GM12878 (cell line): Measurements from ENCODE around the gene NME7. TPM values are rescaled to one million over a fixed set of nuclear protein-coding genes. Genes with fewer than 3 reads are reported as not detected.
A peak's percentile ranks its signal among the peaks of the same experiment; 100 is the strongest.

Source experiments
- ATAC-seq: fragments of 200-7000 bp; cut with Tn5 transposase; 3 replicates; pipeline ENCODE4 v1.9.1; 2020; ENCODE audit warnings: mild to moderate bottlenecking, moderate library complexity
- BruUV-seq: library from RNA; stranded (reverse); fragments of 400-500 nt; replicated peaks from 2 replicates; lab custom pipeline; 2021; lab: Mats Ljungman, UMichigan
- CTCF ChIA-PET: fragments of 300-600 bp; sonication (Branson Sonifier 250); formaldehyde crosslinking; extraction: SDS; loops from one replicate; lab custom pipeline; 2021; ENCODE audit warnings: inconsistent platforms; lab: Yijun Ruan, JAX
- POLR2A ChIA-PET: fragments of 350-600 bp; formaldehyde crosslinking; extraction: SDS; loops from one replicate; lab custom pipeline; 2021; ENCODE audit warnings: inconsistent platforms; lab: Charles Lee
- RAD21 ChIA-PET: fragments of 300-600 bp; sonication (Branson Sonifier 250); formaldehyde crosslinking; loops from one replicate; lab custom pipeline; 2023; ENCODE audit warnings: antibody characterized with exemption; ENCODE audit not compliant: unreplicated experiment; lab: Charles Lee
- SMC1A ChIA-PET: fragments of 300-600 bp; sonication (Branson Sonifier 250); formaldehyde crosslinking; loops from one replicate; lab custom pipeline; 2023; ENCODE audit not compliant: unreplicated experiment, uncharacterized antibody; lab: Charles Lee
- DNase-seq: peaks from one replicate; pipeline ENCODE4 v3.0.0-alpha.2; 2011; ENCODE audit warnings: low read depth, low spot score
- FAIRE-seq: peaks from 3 replicates; lab custom pipeline; 2011; peaks lifted over from hg19 to GRCh38; lab: Jason Lieb, UNC
- H2AFZ ChIP-seq: 2 replicates; pipeline ENCODE4 v1.6.0; 2011; ENCODE audit warnings: low read depth, low read length, control low read depth; ENCODE audit not compliant: control insufficient read depth
- H3K27ac ChIP-seq: 2 replicates; pipeline ENCODE4 v1.5.1; 2011; ENCODE audit warnings: control low read depth; ENCODE audit not compliant: control insufficient read depth, insufficient read depth
- H3K27me3 ChIP-seq, 2 experiments: replicated peaks in 1 of 2; 2 replicates each; pipeline versions ENCODE4 v1.6.0 to v1.6.1; 2011; ENCODE audit warnings: low read length in 1 of 2; ENCODE audit not compliant: control insufficient read depth in 2 of 2, insufficient read depth in 2 of 2
- H3K36me3 ChIP-seq, 2 experiments: 2 replicates each; pipeline ENCODE4 v1.5.1; 2011; ENCODE audit warnings: low read length in 1 of 2; ENCODE audit not compliant: control insufficient read depth in 2 of 2, insufficient read depth in 2 of 2
- H3K4me1 ChIP-seq: 2 replicates; pipeline ENCODE4 v1.6.1; 2011; ENCODE audit warnings: mild to moderate bottlenecking, low read length, moderate library complexity, mixed read lengths; ENCODE audit not compliant: control insufficient read depth, insufficient read depth
- H3K4me2 ChIP-seq: 2 replicates; pipeline ENCODE4 v1.6.0; 2011; ENCODE audit warnings: control low read depth; ENCODE audit not compliant: control insufficient read depth, insufficient read depth
- H3K4me3 ChIP-seq: fragments of 200-600 bp; sonication (generic); 2 replicates; pipeline ENCODE4 v1.5.1; 2016
- H3K79me2 ChIP-seq: 2 replicates; pipeline ENCODE4 v1.6.0; 2011; ENCODE audit warnings: low read length; ENCODE audit not compliant: control insufficient read depth, insufficient read depth
- H3K9ac ChIP-seq: 2 replicates; pipeline ENCODE4 v1.8.0; 2011; ENCODE audit warnings: low read length, control low read depth, mixed read lengths; ENCODE audit not compliant: control insufficient read depth, insufficient read depth
- H3K9me3 ChIP-seq: replicated peaks from 3 replicates; pipeline ENCODE4 v1.5.1; 2011; ENCODE audit warnings: mild to moderate bottlenecking, low read length; ENCODE audit not compliant: control insufficient read depth, insufficient read depth
- H4K20me1 ChIP-seq: 2 replicates; pipeline ENCODE4 v1.6.0; 2011; ENCODE audit not compliant: control insufficient read depth, insufficient read depth
- CHD2 ChIP-seq: IDR thresholded peaks from 2 replicates; pipeline ENCODE4 v1.6.1; 2011; ENCODE audit warnings: low read depth, low read length, improper control_type of control experiment, borderline replicate concordance
- MTA3 ChIP-seq: IDR thresholded peaks from 2 replicates; pipeline ENCODE4 v1.6.1; 2012; ENCODE audit warnings: low read length, inconsistent platforms, borderline replicate concordance
- NFYA ChIP-seq: IDR thresholded peaks from 2 replicates; pipeline ENCODE4 v1.6.1; 2011; ENCODE audit warnings: low read depth, mild to moderate bottlenecking, low read length, improper control_type of control experiment, borderline replicate concordance
- PML ChIP-seq: IDR thresholded peaks from 2 replicates; pipeline ENCODE4 v1.6.1; 2012; ENCODE audit warnings: low read length, inconsistent platforms
- RAD51 ChIP-seq: fragments of 450-650 bp; IDR thresholded peaks from 2 replicates; pipeline ENCODE4 v1.6.1; 2016; ENCODE audit warnings: moderate library complexity, mild to moderate bottlenecking, inconsistent platforms
- RELB ChIP-seq: fragments of 450-650 bp; IDR thresholded peaks from 2 replicates; pipeline ENCODE4 v1.6.1; 2017; ENCODE audit warnings: low read depth, mild to moderate bottlenecking, moderate library complexity
- RUNX3 ChIP-seq: IDR thresholded peaks from 2 replicates; pipeline ENCODE4 v1.6.1; 2012; ENCODE audit warnings: low read length, inconsistent platforms
- SRF ChIP-seq, 2 experiments: IDR thresholded peaks; 2 replicates each; pipeline ENCODE4 v1.6.1; 2011; ENCODE audit warnings: low read depth in 2 of 2, low read length in 2 of 2, mild to moderate bottlenecking in 1 of 2, moderate library complexity in 1 of 2
- TCF12 ChIP-seq: IDR thresholded peaks from 2 replicates; pipeline ENCODE4 v1.6.1; 2011; ENCODE audit warnings: low read depth, mild to moderate bottlenecking, low read length
- YBX1 ChIP-seq: fragments of 450-650 bp; IDR thresholded peaks from 2 replicates; pipeline ENCODE4 v1.6.1; 2016; ENCODE audit warnings: antibody characterized with exemption
- ZBTB33 ChIP-seq: fragments of 450-650 bp; IDR thresholded peaks from 2 replicates; pipeline ENCODE4 v1.6.1; 2017; ENCODE audit warnings: mild to moderate bottlenecking
- WGBS: methylation state at CpG from one replicate; pipeline ENCODE4 v1.1.6; 2016; ENCODE audit warnings: low lambda C conversion rate; ENCODE audit not compliant: insufficient replicate concordance, insufficient coverage; ENCODE audit errors: missing lambda C conversion rate; 5-methylcytosine and 5-hydroxymethylcytosine counted together
- in situ Hi-C: fragments of 300-500 bp; cut with MboI; formaldehyde crosslinking; loops from 9 replicates; pipeline ENCODE4 v1.14.3; 2018; ENCODE audit warnings: mixed read lengths
- intact Hi-C: fragments of 100-400 bp; cut with micrococcal nuclease; formaldehyde crosslinking; loops from one replicate; pipeline ENCODE4 v1.14.2; 2022; ENCODE audit not compliant: unreplicated experiment
- polyA plus RNA-seq, 11 experiments: library from polyadenylated mRNA; depleted of rRNA in 4 of 11; unstranded in 6 of 11; stranded (reverse) in 5 of 11; fragments of >200 nt; fragmentation: Nextera tagmentation in 4 of 11; fragmentation: Illumina TruSeq in 1 of 11; extraction: Ambion mirVana in 4 of 11; extraction: Trizol in 1 of 11; gene quantifications; 1 replicate in 1 of 11; 2 replicates in 10 of 11; pipeline versions ENCODE4 v1.2.1 to v1.2.3, GENCODE V29; 2011 to 2016; ENCODE audit warnings: inconsistent platforms in 2 of 11, missing spikeins in 2 of 11, low read depth in 1 of 11
- total RNA-seq, 4 experiments: library from RNA; depleted of rRNA in 3 of 4; stranded (reverse); fragments of >200 nt in 3 of 4; fragmentation: Illumina TruSeq in 1 of 4; extraction: Trizol in 1 of 4; gene quantifications; 2 replicates each; pipeline versions ENCODE4 v1.2.1 to v1.2.3, GENCODE V29; 2013 to 2021
- TF ChIP-seq, protein P1 (sequence below): IDR thresholded peaks from 2 replicates; pipeline ENCODE4 v1.6.1; 2011; ENCODE audit warnings: low read depth, low read length, improper control_type of control experiment, borderline replicate concordance
- TF ChIP-seq, protein P2 (sequence below): fragments of 450-650 bp; IDR thresholded peaks from 2 replicates; pipeline ENCODE4 v1.6.1; 2016; ENCODE audit warnings: mild to moderate bottlenecking
- TF ChIP-seq, protein P3 (sequence below), 3 experiments: IDR thresholded peaks in 2 of 3; conservative IDR thresholded peaks in 1 of 3; 2 replicates each; pipeline ENCODE4 v1.5.1; 2011; ENCODE audit warnings: low read depth in 3 of 3, low read length in 3 of 3, mild to moderate bottlenecking in 3 of 3, control low read depth in 2 of 3, moderate library complexity in 2 of 3, inconsistent platforms in 1 of 3, mixed read lengths in 1 of 3; ENCODE audit not compliant: control insufficient read depth in 2 of 3, insufficient read depth in 1 of 3; ENCODE audit errors: extremely low read depth in 1 of 3

The NME7 gene
- total and polyA plus RNA-seq, 10 of the 15 experiments (the other 5 are each of a cell fraction or from before 2014, with no cell fraction given) = 1.5 to 15.6 (median 7.2) TPM

- H4K20me1 ChIP-seq = no peaks in the 10 kb centered on the region
- H2AFZ ChIP-seq = peak overlapping the region; percentile 94
- no peak overlapping the region; the same call in 1 of the 2 replicates for H3K9ac ChIP-seq
- RAD21 ChIA-PET = no interaction called here
- no peaks in the 10 kb centered on the region; a peak in 1 of 4 replicates for H3K36me3 ChIP-seq
- SMC1A ChIA-PET = interaction anchor here (0.9 to 1.5 kb wide), 6 partner anchors 8 to 706 kb away, joined by 3 to 4 read pairs (median 3); partner anchors contain the start of gene NME7
- POLR2A ChIA-PET = no interaction called here
- CTCF ChIA-PET = interaction anchor here (1.1 to 3.5 kb wide), 3 partner anchors 14 to 198 kb away, joined by 6 to 14 read pairs (median 6); no protein-coding TSS in a partner anchor
- H3K79me2 ChIP-seq = no peaks in the 10 kb centered on the region
- H3K4me3 ChIP-seq = peak overlapping the region; percentile 23; the same call in 1 of the 2 replicates
- in situ Hi-C loops = no loop called here
- peak; percentile 88 for ATAC-seq
- no TSS peak for BruUV-seq
- no peaks in the 10 kb centered on the region for H3K4me1 ChIP-seq
- H3K4me2 ChIP-seq = peak overlapping the region; percentile 80
- no peaks in the 10 kb centered on the region for H3K9me3 ChIP-seq
- no peaks in the 10 kb centered on the region for H3K27me3 ChIP-seq
- peak; percentile 89 for FAIRE-seq
- peak; percentile 11 for DNase-seq
- intact Hi-C loops = no loop called here
- whole genome bisulfite sequencing = 36% methylated on average over 7 of the region's 7 CpGs
- H3K27ac ChIP-seq = no peak overlapping the region; the same call in 1 of the 2 replicates
- no peak for TF ChIP-seq RELB
- TF ChIP-seq MTA3 = no peak
- TF ChIP-seq ZBTB33 = no peak
- no peak for TF ChIP-seq RAD51
- TF ChIP-seq NFYA = no peak
- TF ChIP-seq PML = no peak
- TF ChIP-seq, protein P1, sequence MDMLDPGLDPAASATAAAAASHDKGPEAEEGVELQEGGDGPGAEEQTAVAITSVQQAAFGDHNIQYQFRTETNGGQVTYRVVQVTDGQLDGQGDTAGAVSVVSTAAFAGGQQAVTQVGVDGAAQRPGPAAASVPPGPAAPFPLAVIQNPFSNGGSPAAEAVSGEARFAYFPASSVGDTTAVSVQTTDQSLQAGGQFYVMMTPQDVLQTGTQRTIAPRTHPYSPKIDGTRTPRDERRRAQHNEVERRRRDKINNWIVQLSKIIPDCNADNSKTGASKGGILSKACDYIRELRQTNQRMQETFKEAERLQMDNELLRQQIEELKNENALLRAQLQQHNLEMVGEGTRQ = no peak
- peak; percentile 86 to 98 for TF ChIP-seq SRF (IDR thresholded peaks at IDR 0.05; ENCODE audit: low read depth in 2 of 2, low read length in 2 of 2)
- TF ChIP-seq, protein P2, sequence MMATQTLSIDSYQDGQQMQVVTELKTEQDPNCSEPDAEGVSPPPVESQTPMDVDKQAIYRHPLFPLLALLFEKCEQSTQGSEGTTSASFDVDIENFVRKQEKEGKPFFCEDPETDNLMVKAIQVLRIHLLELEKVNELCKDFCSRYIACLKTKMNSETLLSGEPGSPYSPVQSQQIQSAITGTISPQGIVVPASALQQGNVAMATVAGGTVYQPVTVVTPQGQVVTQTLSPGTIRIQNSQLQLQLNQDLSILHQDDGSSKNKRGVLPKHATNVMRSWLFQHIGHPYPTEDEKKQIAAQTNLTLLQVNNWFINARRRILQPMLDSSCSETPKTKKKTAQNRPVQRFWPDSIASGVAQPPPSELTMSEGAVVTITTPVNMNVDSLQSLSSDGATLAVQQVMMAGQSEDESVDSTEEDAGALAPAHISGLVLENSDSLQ = peak; percentile 58; the same call in 1 of the 2 replicates
- no peak for TF ChIP-seq TCF12
- TF ChIP-seq, protein P3, sequence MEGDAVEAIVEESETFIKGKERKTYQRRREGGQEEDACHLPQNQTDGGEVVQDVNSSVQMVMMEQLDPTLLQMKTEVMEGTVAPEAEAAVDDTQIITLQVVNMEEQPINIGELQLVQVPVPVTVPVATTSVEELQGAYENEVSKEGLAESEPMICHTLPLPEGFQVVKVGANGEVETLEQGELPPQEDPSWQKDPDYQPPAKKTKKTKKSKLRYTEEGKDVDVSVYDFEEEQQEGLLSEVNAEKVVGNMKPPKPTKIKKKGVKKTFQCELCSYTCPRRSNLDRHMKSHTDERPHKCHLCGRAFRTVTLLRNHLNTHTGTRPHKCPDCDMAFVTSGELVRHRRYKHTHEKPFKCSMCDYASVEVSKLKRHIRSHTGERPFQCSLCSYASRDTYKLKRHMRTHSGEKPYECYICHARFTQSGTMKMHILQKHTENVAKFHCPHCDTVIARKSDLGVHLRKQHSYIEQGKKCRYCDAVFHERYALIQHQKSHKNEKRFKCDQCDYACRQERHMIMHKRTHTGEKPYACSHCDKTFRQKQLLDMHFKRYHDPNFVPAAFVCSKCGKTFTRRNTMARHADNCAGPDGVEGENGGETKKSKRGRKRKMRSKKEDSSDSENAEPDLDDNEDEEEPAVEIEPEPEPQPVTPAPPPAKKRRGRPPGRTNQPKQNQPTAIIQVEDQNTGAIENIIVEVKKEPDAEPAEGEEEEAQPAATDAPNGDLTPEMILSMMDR (IDR thresholded peaks at IDR 0.05 in 2 of 3, conservative IDR thresholded peaks at IDR 0.05 in 1 of 3; ENCODE audit: control insufficient read depth in 2 of 3, extremely low read depth in 1 of 3, insufficient read depth in 1 of 3, low read depth in 3 of 3, low read length in 3 of 3) = no peak
- no peak for TF ChIP-seq CHD2
- TF ChIP-seq YBX1 = no peak
- no peak for TF ChIP-seq RUNX3
These were observed 58.1 kb downstream of the NME7 start for GRCh38 chr1:169309178-169310166.
